Measurements from ENCODE around the gene DNM1.

Gene DNM1

DNA sequence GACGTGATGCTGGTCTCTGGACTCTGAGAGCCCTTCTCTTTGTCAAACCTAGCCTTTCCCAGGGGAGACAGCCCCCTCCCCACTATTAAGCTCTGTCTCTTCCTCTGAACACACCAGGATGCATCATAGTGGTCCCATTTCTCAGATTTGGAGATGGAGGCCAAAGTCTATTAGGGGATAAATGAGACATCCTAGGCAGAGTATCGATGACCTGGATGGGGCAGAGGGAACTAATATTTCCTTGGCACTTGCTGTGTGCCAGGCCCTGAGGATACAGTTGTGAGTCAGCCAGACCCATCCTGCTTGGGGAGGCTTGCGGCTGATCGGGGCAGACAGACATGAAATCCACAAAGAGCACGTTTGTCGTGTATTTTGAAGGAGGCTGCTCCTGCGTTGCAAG, 5.2 kb downstream of the DNM1 start:
- Histone ChIP-seq H3K27me3 (ENCODE audit: low read depth, low read length) (peaks cover 14% of the 10 kb centered on the region), H3K27ac (ENCODE audit: low read length) (no peak overlapping the region), H3K4me3 (ENCODE audit: low read depth in 1 of 2, low read length in 2 of 2) (no peak overlapping the region), H3K4me1 (ENCODE audit: control insufficient read depth in 1 of 2, insufficient read depth in 2 of 2, low read length in 2 of 2) (peaks cover 0 to 12% of the 10 kb centered on the region in 2 donors), H3K9me3 (ENCODE audit: control insufficient read depth in 1 of 2, low read length in 2 of 2) (no peaks in the 10 kb centered on the region), H3K36me3 (ENCODE audit: control insufficient read depth in 1 of 2, insufficient read depth in 2 of 2, low read length in 2 of 2) (no peaks in the 10 kb centered on the region)

DNA sequence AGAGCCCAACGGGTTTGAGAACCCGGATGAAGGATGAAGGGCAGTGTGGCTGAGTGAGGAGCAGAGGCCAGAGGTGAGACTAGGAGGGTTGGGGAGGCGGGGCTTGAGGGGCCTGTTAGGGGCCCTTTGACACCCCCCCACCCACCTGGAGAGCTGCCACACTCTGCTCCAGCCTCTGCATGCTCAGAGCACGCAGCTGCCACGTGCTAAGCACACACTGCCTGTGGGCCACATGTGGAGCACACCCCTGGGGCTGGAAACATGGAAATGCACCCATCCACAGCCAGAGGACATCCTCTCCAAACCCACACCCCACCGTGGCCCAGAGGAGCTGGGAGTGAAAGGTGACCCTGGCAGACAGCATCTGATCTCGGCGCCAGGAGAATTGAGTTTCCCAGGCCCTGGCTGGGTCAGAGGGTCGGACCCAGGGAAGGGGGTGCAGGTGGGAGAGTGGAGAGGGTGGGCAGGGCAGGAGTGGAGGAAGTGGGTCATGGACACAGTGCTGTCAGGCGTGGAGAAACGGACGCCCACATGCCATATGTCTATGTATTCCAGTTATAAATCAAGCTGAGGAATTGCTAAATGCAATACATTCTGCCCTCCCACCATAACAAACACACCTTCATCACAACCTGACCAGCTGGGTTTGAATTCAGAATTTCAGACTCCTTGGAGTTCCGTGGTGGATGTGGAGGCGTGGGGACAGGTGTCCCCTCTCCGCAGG, 5.9 kb downstream of the DNM1 start:
- peaks cover 0 to 5% of the 10 kb centered on the region in 2 donors for H3K4me1 ChIP-seq (ENCODE audit: control insufficient read depth in 1 of 2, insufficient read depth in 2 of 2, low read length in 2 of 2)
- no peak overlapping the region for H3K27ac ChIP-seq (ENCODE audit: low read length)
- peaks cover 11% of the 10 kb centered on the region for H3K27me3 ChIP-seq (ENCODE audit: low read depth, low read length)
- no peak overlapping the region for H3K4me3 ChIP-seq (ENCODE audit: low read depth in 1 of 2, low read length in 2 of 2)
- no peaks in the 10 kb centered on the region for H3K9me3 ChIP-seq (ENCODE audit: control insufficient read depth in 1 of 2, low read length in 2 of 2)
- H3K36me3 ChIP-seq (ENCODE audit: control insufficient read depth in 1 of 2, insufficient read depth in 2 of 2, low read length in 2 of 2): no peaks in the 10 kb centered on the region

DNA sequence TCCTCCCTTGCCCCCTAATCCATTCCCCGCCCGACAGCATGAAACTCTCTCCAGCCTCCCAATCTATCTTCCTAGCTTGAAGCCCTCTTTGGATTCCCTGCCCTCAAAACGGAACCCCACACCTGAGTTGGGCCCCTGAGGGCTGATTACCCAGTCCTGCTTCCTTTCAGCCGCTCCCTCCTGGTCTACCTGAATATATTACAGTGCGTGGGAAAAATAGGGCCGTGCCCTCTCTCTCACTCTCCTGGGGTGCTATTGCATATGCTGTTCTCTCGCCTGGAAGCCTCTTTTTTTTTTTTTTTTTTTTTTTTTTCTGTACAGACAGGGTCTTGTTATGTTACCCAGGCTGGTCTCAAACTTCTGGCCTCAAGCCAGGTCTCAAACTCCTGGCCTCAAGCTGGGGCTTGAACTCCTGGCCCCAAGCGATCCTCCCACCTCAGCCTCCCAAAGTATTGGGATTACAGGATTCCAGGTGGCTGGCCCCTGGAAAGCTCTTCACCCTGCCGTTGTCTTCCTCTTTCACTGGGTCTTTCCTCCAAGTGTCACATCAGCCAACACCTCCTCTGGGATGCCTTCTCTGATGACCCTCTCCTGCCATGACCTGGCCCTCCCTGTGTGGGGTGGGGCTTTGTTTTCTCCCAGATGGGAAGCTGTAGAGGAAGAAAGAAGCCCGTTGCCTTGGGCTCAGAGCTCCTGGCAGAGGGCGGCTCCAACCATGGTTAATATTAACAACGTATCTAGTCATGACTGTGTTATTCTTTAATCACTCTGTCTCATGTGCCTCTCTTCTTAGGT, 8.2 kb downstream of the DNM1 start:
- no peak overlapping the region for H3K27ac ChIP-seq (ENCODE audit: low read length)
- H3K4me1 ChIP-seq (ENCODE audit: control insufficient read depth in 1 of 2, insufficient read depth in 2 of 2, low read length in 2 of 2): no peaks in the 10 kb centered on the region
- H3K27me3 ChIP-seq (ENCODE audit: low read depth, low read length): no peaks in the 10 kb centered on the region
- no peaks in the 10 kb centered on the region for H3K36me3 ChIP-seq (ENCODE audit: control insufficient read depth in 1 of 2, insufficient read depth in 2 of 2, low read length in 2 of 2)
- H3K4me3 ChIP-seq (ENCODE audit: low read depth in 1 of 2, low read length in 2 of 2): no peak overlapping the region
- no peaks in the 10 kb centered on the region for H3K9me3 ChIP-seq (ENCODE audit: control insufficient read depth in 1 of 2, low read length in 2 of 2)

DNA sequence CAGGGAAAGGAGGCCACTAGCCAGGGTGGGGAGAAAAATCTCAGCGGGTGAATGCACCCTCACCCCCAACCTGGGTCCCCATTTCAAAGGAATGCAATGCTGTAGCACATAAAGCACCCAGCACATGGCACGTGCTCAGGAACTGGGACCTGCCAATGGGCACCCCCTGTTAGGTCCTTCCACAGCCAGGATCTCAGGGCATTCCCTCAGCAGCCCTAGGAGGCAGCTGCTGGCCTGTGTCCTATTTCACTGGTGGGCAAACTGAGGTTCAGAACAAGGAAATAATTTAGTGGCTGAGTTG, 8.8 kb downstream of the DNM1 start:
- no peaks in the 10 kb centered on the region for H3K36me3 ChIP-seq (ENCODE audit: control insufficient read depth in 1 of 2, insufficient read depth in 2 of 2, low read length in 2 of 2)
- no peaks in the 10 kb centered on the region for H3K27me3 ChIP-seq (ENCODE audit: low read depth, low read length)
- no peak overlapping the region for H3K27ac ChIP-seq (ENCODE audit: low read length)
- H3K9me3 ChIP-seq (ENCODE audit: control insufficient read depth in 1 of 2, low read length in 2 of 2): no peaks in the 10 kb centered on the region
- H3K4me1 ChIP-seq (ENCODE audit: control insufficient read depth in 1 of 2, insufficient read depth in 2 of 2, low read length in 2 of 2): peaks cover 0 to 3% of the 10 kb centered on the region in 2 donors
- H3K4me3 ChIP-seq (ENCODE audit: low read depth in 1 of 2, low read length in 2 of 2): no peak overlapping the region

GRCh38 chr9:128213746-128214497, 10.7 kb downstream of the DNM1 start:
- Histone ChIP-seq H3K36me3 (ENCODE audit: control insufficient read depth in 1 of 2, insufficient read depth in 2 of 2, low read length in 2 of 2) (no peaks in the 10 kb centered on the region), H3K27ac (ENCODE audit: low read length) (no peak overlapping the region), H3K9me3 (ENCODE audit: control insufficient read depth in 1 of 2, low read length in 2 of 2) (no peaks in the 10 kb centered on the region), H3K27me3 (ENCODE audit: low read depth, low read length) (no peaks in the 10 kb centered on the region), H3K4me3 (ENCODE audit: low read depth in 1 of 2, low read length in 2 of 2) (no peak overlapping the region), H3K4me1 (ENCODE audit: control insufficient read depth in 1 of 2, insufficient read depth in 2 of 2, low read length in 2 of 2) (peaks cover 4 to 13% of the 10 kb centered on the region in 2 donors)

- no peaks in the 10 kb centered on the region for H3K36me3 ChIP-seq (ENCODE audit: control insufficient read depth in 1 of 2, insufficient read depth in 2 of 2, low read length in 2 of 2)
- H3K4me3 ChIP-seq (ENCODE audit: low read depth in 1 of 2, low read length in 2 of 2): no peak overlapping the region
- no peaks in the 10 kb centered on the region for H3K9me3 ChIP-seq (ENCODE audit: control insufficient read depth in 1 of 2, low read length in 2 of 2)
- peak overlapping the region; percentile 49 for H3K27ac ChIP-seq (ENCODE audit: low read length)
- no peaks in the 10 kb centered on the region for H3K27me3 ChIP-seq (ENCODE audit: low read depth, low read length)
- peaks cover 4 to 17% of the 10 kb centered on the region in 2 donors for H3K4me1 ChIP-seq (ENCODE audit: control insufficient read depth in 1 of 2, insufficient read depth in 2 of 2, low read length in 2 of 2)
Measured at GRCh38 chr9:128214571-128215490, 11.7 kb downstream of the DNM1 start.

DNA sequence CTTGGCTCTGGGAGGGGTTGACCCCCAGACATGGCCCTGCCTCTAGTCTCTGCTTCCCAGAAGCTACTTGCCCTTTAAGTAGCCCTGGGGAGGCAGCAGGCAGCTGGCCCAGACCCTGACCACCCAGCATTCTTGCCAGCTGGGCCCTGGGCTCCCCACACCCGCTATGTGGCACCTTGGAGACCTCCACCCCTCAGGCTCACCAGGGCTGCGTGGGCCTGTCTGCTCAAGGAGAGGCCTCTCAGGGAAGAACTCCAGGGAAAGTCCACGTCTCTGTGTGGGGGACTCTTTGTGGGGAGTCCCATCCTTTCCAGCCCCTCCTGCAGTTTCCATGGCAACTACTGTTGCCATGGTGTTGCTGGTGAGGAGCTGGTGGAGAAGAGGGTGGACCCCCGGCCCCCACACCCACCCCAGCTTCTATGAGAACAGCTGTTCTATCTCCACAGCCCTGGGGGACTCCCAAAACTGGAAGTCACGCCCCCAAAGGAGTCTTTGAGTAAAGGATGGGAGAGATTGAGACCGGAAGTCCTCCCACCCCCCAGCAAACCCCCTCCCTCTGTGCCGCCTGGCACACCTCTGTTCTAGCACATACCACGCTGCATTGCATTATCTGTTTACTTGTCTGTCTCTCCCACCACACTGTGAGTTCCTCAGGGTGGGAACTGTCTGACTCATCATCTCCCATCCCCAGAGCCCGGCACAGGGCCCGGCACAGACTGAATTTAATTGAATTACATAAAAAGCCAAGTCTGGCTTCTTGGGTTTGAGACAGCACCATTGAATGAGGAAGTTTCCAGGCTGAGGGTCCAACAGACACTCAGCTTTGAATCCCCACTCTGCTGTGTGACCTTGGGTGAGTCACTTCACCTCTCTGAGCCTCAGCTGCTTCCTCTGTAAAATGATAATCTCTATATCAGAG, 12.6 kb downstream of the DNM1 start:
- Histone ChIP-seq H3K4me1 (ENCODE audit: control insufficient read depth in 1 of 2, insufficient read depth in 2 of 2, low read length in 2 of 2) (peaks cover 4 to 17% of the 10 kb centered on the region in 2 donors), H3K27ac (ENCODE audit: low read length) (peak overlapping the region; percentile 49), H3K4me3 (ENCODE audit: low read depth in 1 of 2, low read length in 2 of 2) (no peak overlapping the region), H3K27me3 (ENCODE audit: low read depth, low read length) (no peaks in the 10 kb centered on the region), H3K36me3 (ENCODE audit: control insufficient read depth in 1 of 2, insufficient read depth in 2 of 2, low read length in 2 of 2) (no peaks in the 10 kb centered on the region), H3K9me3 (ENCODE audit: control insufficient read depth in 1 of 2, low read length in 2 of 2) (no peaks in the 10 kb centered on the region)

DNA sequence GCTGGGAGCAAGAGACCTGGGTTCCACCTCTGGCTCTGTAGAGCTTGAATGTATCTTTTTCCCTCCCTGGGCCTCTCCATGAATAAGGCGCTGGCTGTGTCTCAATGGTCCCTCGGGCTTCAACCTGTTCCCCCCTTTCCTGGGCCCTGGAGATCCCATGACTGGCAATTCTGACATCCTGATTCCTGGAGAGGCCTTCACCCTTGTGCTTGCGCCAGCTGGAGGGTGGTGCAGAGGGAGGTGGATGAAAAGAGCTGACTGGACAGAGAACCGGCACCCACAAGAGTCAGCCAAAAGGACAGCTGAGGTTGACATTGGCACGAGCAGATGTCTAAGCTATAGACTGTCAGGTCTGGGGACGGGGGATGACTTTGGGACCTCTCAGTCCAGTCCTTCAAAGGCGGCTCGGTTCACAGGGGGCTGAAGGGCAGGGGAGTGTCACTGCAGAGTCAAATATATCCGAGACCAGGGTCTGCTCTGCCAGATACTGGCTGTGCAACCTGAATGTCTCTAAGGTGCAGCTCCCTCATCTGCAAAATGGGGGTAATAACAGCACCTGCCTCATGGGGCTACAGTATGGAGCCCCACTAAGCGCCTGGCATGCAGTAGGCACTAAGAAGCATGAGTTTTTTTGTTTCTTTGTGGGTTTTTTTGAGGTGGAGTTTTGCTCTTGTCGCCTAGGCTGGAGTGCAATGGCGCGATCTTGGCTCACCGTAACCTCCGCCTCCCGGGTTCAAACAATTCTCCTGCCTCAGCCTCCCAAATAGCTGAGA, 13.8 kb downstream of the DNM1 start:
- Histone ChIP-seq H3K4me1 (ENCODE audit: control insufficient read depth in 1 of 2, insufficient read depth in 2 of 2, low read length in 2 of 2) (peaks cover 4 to 17% of the 10 kb centered on the region in 2 donors), H3K27me3 (ENCODE audit: low read depth, low read length) (no peaks in the 10 kb centered on the region), H3K27ac (ENCODE audit: low read length) (peak overlapping the region; percentile 19), H3K9me3 (ENCODE audit: control insufficient read depth in 1 of 2, low read length in 2 of 2) (no peaks in the 10 kb centered on the region), H3K36me3 (ENCODE audit: control insufficient read depth in 1 of 2, insufficient read depth in 2 of 2, low read length in 2 of 2) (no peaks in the 10 kb centered on the region), H3K4me3 (ENCODE audit: low read depth in 1 of 2, low read length in 2 of 2) (no peak overlapping the region)

- no peaks in the 10 kb centered on the region for H3K9me3 ChIP-seq (ENCODE audit: control insufficient read depth in 1 of 2, low read length in 2 of 2)
- peaks cover 0 to 8% of the 10 kb centered on the region in 2 donors for H3K36me3 ChIP-seq (ENCODE audit: control insufficient read depth in 1 of 2, insufficient read depth in 2 of 2, low read length in 2 of 2)
- peaks cover 4 to 17% of the 10 kb centered on the region in 2 donors for H3K4me1 ChIP-seq (ENCODE audit: control insufficient read depth in 1 of 2, insufficient read depth in 2 of 2, low read length in 2 of 2)
- peak overlapping the region; percentile 60 to 61 for H3K4me3 ChIP-seq (ENCODE audit: low read depth in 1 of 2, low read length in 2 of 2)
- peak overlapping the region; percentile 16 for H3K27ac ChIP-seq (ENCODE audit: low read length)
- no peaks in the 10 kb centered on the region for H3K27me3 ChIP-seq (ENCODE audit: low read depth, low read length)
Measured at GRCh38 chr9:128218172-128218517, 15.0 kb downstream of the DNM1 start.

All from muscle layer of duodenum (tissue), 2 donors.